Breast epithelium (tissue), 3 donors: ENCODE data around the gene GALNT7.

ENCODE experiments used
- CTCF ChIP-seq, 3 donors: fragments of 450-650 bp; IDR thresholded peaks; one replicate each; pipeline ENCODE4 v1.5.1; 2016 to 2017; ENCODE audit warnings: antibody characterized with exemption in 3 of 3, mild to moderate bottlenecking in 3 of 3, moderate library complexity in 3 of 3
- POLR2A ChIP-seq: fragments of 450-650 bp; IDR thresholded peaks from one replicate; pipeline ENCODE4 v1.6.1; 2016; ENCODE audit warnings: antibody characterized with exemption, mild to moderate bottlenecking, moderate library complexity
- POLR2AphosphoS5 ChIP-seq, 3 donors: sonication (generic); formaldehyde crosslinking; IDR thresholded peaks; one replicate each; pipeline ENCODE4 v1.6.1; 2017; ENCODE audit warnings: antibody characterized with exemption in 3 of 3

- TF ChIP-seq CTCF (IDR thresholded peaks at IDR 0.05) (no peak), POLR2A (peak; percentile 91), POLR2AphosphoS5 (IDR thresholded peaks at IDR 0.05) (peak; percentile 88 to 97 (median 96))
Measured at GRCh38 chr4:173370477-173371291, 202.1 kb downstream of the GALNT7 start, which contains the start of gene SAP30.
